Measurements from ENCODE around the gene CLTA. TPM values are rescaled to one million over a fixed set of nuclear protein-coding genes. Genes with fewer than 3 reads are reported as not detected.
A peak's percentile ranks its signal among the peaks of the same experiment; 100 is the strongest.

Gene CLTA
- total and polyA plus RNA-seq, 2 donors (not counting 1 experiment from before 2014, with no cell fraction given) = 32.3 to 71.0 TPM

DNA sequence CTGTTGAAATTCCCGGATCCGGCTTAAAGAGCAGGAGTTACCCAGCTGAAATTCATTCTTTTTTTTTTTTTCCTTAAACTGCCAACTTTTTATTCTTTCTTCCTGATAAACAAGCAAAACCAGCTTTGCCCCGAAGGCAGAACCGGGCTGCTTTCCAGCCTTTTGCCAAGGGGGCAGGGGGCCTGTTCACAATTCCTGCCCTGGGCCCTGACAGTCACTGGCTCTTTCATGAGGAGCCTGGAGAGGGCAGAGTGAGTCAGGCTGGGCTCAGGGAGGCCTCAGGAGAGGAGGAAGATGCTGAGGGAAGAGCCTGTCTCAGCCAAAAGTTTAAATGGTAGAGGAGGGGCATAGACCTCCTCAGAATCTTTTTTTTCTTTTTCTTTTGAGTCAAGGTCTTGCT is 49.4 kb upstream of the CLTA start:
- H3K4me3 ChIP-seq (ENCODE audit: control extremely low read depth in 1 of 5, extremely low read depth in 1 of 5, insufficient read depth in 1 of 5, low read depth in 2 of 5, low read length in 4 of 5) = no peak overlapping the region
- H3K9ac ChIP-seq (ENCODE audit: low read length) = no peak overlapping the region

DNA sequence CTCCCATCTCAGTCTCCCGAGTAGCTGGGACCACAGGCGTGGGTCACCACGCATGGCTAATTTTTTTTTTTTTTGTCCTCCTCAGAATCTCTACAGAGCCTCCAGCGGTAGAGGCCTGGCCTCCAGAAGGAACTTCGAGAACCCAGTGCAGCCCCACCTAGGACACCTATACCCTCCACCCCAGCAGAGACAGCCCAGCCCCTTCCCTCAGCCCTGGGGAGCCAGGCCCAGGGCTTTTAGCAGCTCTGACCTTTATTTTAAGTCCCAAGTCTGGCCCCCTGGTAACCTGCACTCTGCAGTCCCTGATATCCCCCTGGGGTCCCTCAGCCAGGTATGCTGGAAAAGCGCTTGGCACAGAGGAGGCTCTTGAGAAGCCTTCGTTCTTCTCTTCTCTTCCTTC is 49.0 kb upstream of the CLTA start:
- H3K9me3 ChIP-seq (ENCODE audit: control extremely low read depth in 1 of 3, control insufficient read depth in 2 of 3, insufficient read depth in 1 of 3, low read length in 2 of 3) = peaks cover 0 to 8% (median 5%) of the 10 kb centered on the region in 3 donors
- peak overlapping the region; percentile 38 to 92 for H3K27ac ChIP-seq (ENCODE audit: low read length in 2 of 2)
- Mint-ChIP-seq H3K9me3 (ENCODE audit: insufficient read depth) (no peaks in the 10 kb centered on the region), H3K27me3 (no peaks in the 10 kb centered on the region), H3K4me1 (peaks cover 92% of the 10 kb centered on the region), H3K27ac (peak overlapping the region; percentile 99), H3K4me3 (peak overlapping the region; percentile 93)
- H2AFZ ChIP-seq (ENCODE audit: insufficient read depth, low read depth, low read length, poor library complexity, severe bottlenecking) = no peak overlapping the region
- no peak for TF ChIP-seq EZH2 (IDR thresholded peaks at IDR 0.05; ENCODE audit: borderline replicate concordance, insufficient read depth, low read depth, low read length, poor library complexity, severe bottlenecking)
- TF ChIP-seq, protein P1, sequence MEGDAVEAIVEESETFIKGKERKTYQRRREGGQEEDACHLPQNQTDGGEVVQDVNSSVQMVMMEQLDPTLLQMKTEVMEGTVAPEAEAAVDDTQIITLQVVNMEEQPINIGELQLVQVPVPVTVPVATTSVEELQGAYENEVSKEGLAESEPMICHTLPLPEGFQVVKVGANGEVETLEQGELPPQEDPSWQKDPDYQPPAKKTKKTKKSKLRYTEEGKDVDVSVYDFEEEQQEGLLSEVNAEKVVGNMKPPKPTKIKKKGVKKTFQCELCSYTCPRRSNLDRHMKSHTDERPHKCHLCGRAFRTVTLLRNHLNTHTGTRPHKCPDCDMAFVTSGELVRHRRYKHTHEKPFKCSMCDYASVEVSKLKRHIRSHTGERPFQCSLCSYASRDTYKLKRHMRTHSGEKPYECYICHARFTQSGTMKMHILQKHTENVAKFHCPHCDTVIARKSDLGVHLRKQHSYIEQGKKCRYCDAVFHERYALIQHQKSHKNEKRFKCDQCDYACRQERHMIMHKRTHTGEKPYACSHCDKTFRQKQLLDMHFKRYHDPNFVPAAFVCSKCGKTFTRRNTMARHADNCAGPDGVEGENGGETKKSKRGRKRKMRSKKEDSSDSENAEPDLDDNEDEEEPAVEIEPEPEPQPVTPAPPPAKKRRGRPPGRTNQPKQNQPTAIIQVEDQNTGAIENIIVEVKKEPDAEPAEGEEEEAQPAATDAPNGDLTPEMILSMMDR (IDR thresholded peaks at IDR 0.05) = no peak
- ATAC-seq (ENCODE audit: low read depth) (no peak), DNase-seq (no peak)
- H3K36me3 ChIP-seq (replicated peaks in 1 of 2; ENCODE audit: control extremely low read depth in 1 of 2, control insufficient read depth in 1 of 2, extremely low read depth in 1 of 2, insufficient read depth in 2 of 2, low read length in 1 of 2) = peaks cover 0 to 20% of the 10 kb centered on the region in 2 experiments
- H3K79me2 ChIP-seq (ENCODE audit: control insufficient read depth, insufficient read depth, low read length) = peaks cover 81% of the 10 kb centered on the region
- peak overlapping the region in 1 of 5 experiments; percentile 82 for H3K4me3 ChIP-seq (ENCODE audit: control extremely low read depth in 1 of 5, extremely low read depth in 1 of 5, insufficient read depth in 1 of 5, low read depth in 2 of 5, low read length in 4 of 5)
- H3K27me3 ChIP-seq (replicated peaks in 1 of 4; ENCODE audit: control extremely low read depth in 1 of 4, control insufficient read depth in 3 of 4, insufficient read depth in 4 of 4, low read length in 3 of 4) = no peaks in the 10 kb centered on the region
- intact Hi-C loops (cut with micrococcal nuclease) = no loop called here
- H3K4me1 ChIP-seq (ENCODE audit: control insufficient read depth in 2 of 2, insufficient read depth in 2 of 2, low read length in 2 of 2) = peaks cover 71 to 82% of the 10 kb centered on the region in 2 donors
- peaks cover 23% of the 10 kb centered on the region for H4K20me1 ChIP-seq (ENCODE audit: control insufficient read depth, insufficient read depth, low read length, poor library complexity, severe bottlenecking)
- POLR2A ChIA-PET = interaction anchor here (0.7 to 0.9 kb wide), 2 partner anchors 11 to 50 kb away, joined by 3 to 4 read pairs; no protein-coding TSS in a partner anchor
- H3K4me2 ChIP-seq (replicated peaks; ENCODE audit: low read depth, low read length, poor library complexity, severe bottlenecking) = peak overlapping the region; percentile 95
- CTCF ChIA-PET = interaction anchor here (0.9 to 1.2 kb wide), 2 partner anchors 8 to 9 kb away, joined by 3 read pairs; no protein-coding TSS in a partner anchor
- 92% methylated on average over 5 of the region's 7 CpGs for WGBS (ENCODE audit: insufficient coverage)
- H3K9ac ChIP-seq (ENCODE audit: low read length) = peak overlapping the region; percentile 75

More for the DNA sequence above, 49.4 kb upstream of the CLTA start:
- Histone ChIP-seq H4K20me1 (ENCODE audit: control insufficient read depth, insufficient read depth, low read length, poor library complexity, severe bottlenecking) (peaks cover 23% of the 10 kb centered on the region), H3K36me3 (replicated peaks in 1 of 2; ENCODE audit: control extremely low read depth in 1 of 2, control insufficient read depth in 1 of 2, extremely low read depth in 1 of 2, insufficient read depth in 2 of 2, low read length in 1 of 2) (peaks cover 0 to 20% of the 10 kb centered on the region in 2 experiments), H3K4me2 (replicated peaks; ENCODE audit: low read depth, low read length, poor library complexity, severe bottlenecking) (peak overlapping the region; percentile 95), H3K79me2 (ENCODE audit: control insufficient read depth, insufficient read depth, low read length) (peaks cover 79% of the 10 kb centered on the region), H2AFZ (ENCODE audit: insufficient read depth, low read depth, low read length, poor library complexity, severe bottlenecking) (no peak overlapping the region), H3K4me1 (ENCODE audit: control insufficient read depth in 2 of 2, insufficient read depth in 2 of 2, low read length in 2 of 2) (peaks cover 70 to 80% of the 10 kb centered on the region in 2 donors), H3K27ac (ENCODE audit: low read length in 2 of 2) (peak overlapping the region; percentile 38 to 92), H3K27me3 (replicated peaks in 1 of 4; ENCODE audit: control extremely low read depth in 1 of 4, control insufficient read depth in 3 of 4, insufficient read depth in 4 of 4, low read length in 3 of 4) (no peaks in the 10 kb centered on the region), H3K9me3 (ENCODE audit: control extremely low read depth in 1 of 3, control insufficient read depth in 2 of 3, insufficient read depth in 1 of 3, low read length in 2 of 3) (peaks cover 0 to 5% (median 5%) of the 10 kb centered on the region in 3 donors)
- intact Hi-C loops (cut with micrococcal nuclease) = no loop called here
- TF ChIP-seq, protein P1 (IDR thresholded peaks at IDR 0.05) = no peak
- no peak for TF ChIP-seq EZH2 (IDR thresholded peaks at IDR 0.05; ENCODE audit: borderline replicate concordance, insufficient read depth, low read depth, low read length, poor library complexity, severe bottlenecking)
- peak overlapping the region; percentile 99 for H3K27ac Mint-ChIP-seq
- H3K4me3 Mint-ChIP-seq = peak overlapping the region; percentile 26
- H3K9me3 Mint-ChIP-seq (ENCODE audit: insufficient read depth) = no peaks in the 10 kb centered on the region
- DNase-seq (no peak), ATAC-seq (ENCODE audit: low read depth) (no peak)
- H3K4me1 Mint-ChIP-seq = peaks cover 90% of the 10 kb centered on the region
- no peaks in the 10 kb centered on the region for H3K27me3 Mint-ChIP-seq
- WGBS (ENCODE audit: insufficient coverage) = 100% methylated on average over 2 of the region's 4 CpGs
- POLR2A ChIA-PET = interaction anchor here (0.7 kb wide), 1 partner anchor 12 kb away, joined by 3 read pairs; no protein-coding TSS in a partner anchor
- CTCF ChIA-PET = interaction anchor here (0.9 to 1.2 kb wide), 3 partner anchors 9 to 38 kb away, joined by 3 read pairs; no protein-coding TSS in a partner anchor

All from B cell (primary cell).